IPS DF 6.9 (cell line): Measurements from ENCODE around the gene LBHD2.

Experiments
- DNase-seq: peaks from one replicate; pipeline ENCODE4 v3.0.0-alpha.2; 2013; ENCODE audit warnings: low read depth, low spot score
- H3K27ac ChIP-seq: one replicate; pipeline ENCODE4 v1.5.1; 2013; ENCODE audit warnings: low read length, control low read depth
- H3K27me3 ChIP-seq: 2 replicates; pipeline ENCODE4 v1.6.1; 2013; ENCODE audit warnings: mild to moderate bottlenecking, low read length; ENCODE audit not compliant: control insufficient read depth, insufficient read depth
- H3K36me3 ChIP-seq: 2 replicates; pipeline ENCODE4 v1.6.1; 2013; ENCODE audit warnings: low read length; ENCODE audit not compliant: control insufficient read depth, insufficient read depth
- H3K4me1 ChIP-seq: 2 replicates; pipeline ENCODE4 v1.6.1; 2013; ENCODE audit warnings: low read length; ENCODE audit not compliant: control insufficient read depth, insufficient read depth
- H3K4me3 ChIP-seq: 2 replicates; pipeline ENCODE4 v1.5.1; 2013; ENCODE audit warnings: mild to moderate bottlenecking, low read length
- H3K9me3 ChIP-seq: 2 replicates; pipeline ENCODE4 v1.6.1; 2013; ENCODE audit warnings: low read length, inconsistent platforms; ENCODE audit not compliant: control insufficient read depth, insufficient read depth
- WGBS: extraction: QIAGEN DNeasy Blood & Tissue Kit; methylation state at CpG from one replicate; pipeline ENCODE4 v1.1.7; 2013; ENCODE audit warnings: mixed read lengths, missing lambda C conversion rate; ENCODE audit not compliant: insufficient read length, insufficient coverage; 5-methylcytosine and 5-hydroxymethylcytosine counted together

LBHD2 gene

GRCh38 chr14:103104654-103105452, 20.8 kb downstream of the LBHD2 start:
- Histone ChIP-seq H3K9me3 (no peaks in the 10 kb centered on the region), H3K4me3 (no peak overlapping the region; the same call in 1 of the 2 replicates), H3K36me3 (no peaks in the 10 kb centered on the region), H3K27me3 (peaks cover 23% of the 10 kb centered on the region; the same call in 1 of the 2 replicates), H3K4me1 (peaks cover 15% of the 10 kb centered on the region), H3K27ac (no peak overlapping the region)
- WGBS = no CpG with 5 or more reads among the region's 59 CpGs
- no peak for DNase-seq

GRCh38 chr14:103105580-103106150, 21.7 kb downstream of the LBHD2 start:
- Histone ChIP-seq H3K4me3 (no peak overlapping the region), H3K27ac (no peak overlapping the region), H3K9me3 (no peaks in the 10 kb centered on the region), H3K4me1 (peaks cover 17% of the 10 kb centered on the region), H3K36me3 (no peaks in the 10 kb centered on the region), H3K27me3 (peaks cover 23% of the 10 kb centered on the region; the same call in 1 of the 2 replicates)
- no CpG with 5 or more reads among the region's 9 CpGs for WGBS
- no peak for DNase-seq

- DNase-seq = no peak
- H3K27ac ChIP-seq = no peak overlapping the region
- peaks cover 20% of the 10 kb centered on the region; the same call in 1 of the 2 replicates for H3K27me3 ChIP-seq
- no CpG with 5 or more reads among the region's 23 CpGs for WGBS
- peaks cover 26% of the 10 kb centered on the region for H3K4me1 ChIP-seq
- H3K9me3 ChIP-seq = no peaks in the 10 kb centered on the region
- H3K36me3 ChIP-seq = no peaks in the 10 kb centered on the region
- no peak overlapping the region for H3K4me3 ChIP-seq
These were observed 23.4 kb downstream of the LBHD2 start for GRCh38 chr14:103107455-103107854.

- no peak for DNase-seq
- Histone ChIP-seq H3K27ac (no peak overlapping the region), H3K36me3 (no peaks in the 10 kb centered on the region), H3K9me3 (no peaks in the 10 kb centered on the region), H3K4me3 (no peak overlapping the region), H3K27me3 (peaks cover 14% of the 10 kb centered on the region; the same call in 1 of the 2 replicates), H3K4me1 (peaks cover 26% of the 10 kb centered on the region)
- WGBS = no CpG with 5 or more reads among the region's 28 CpGs
These were observed 24.1 kb downstream of the LBHD2 start for GRCh38 chr14:103107941-103108748.

GRCh38 chr14:103108749-103109207, 24.8 kb downstream of the LBHD2 start:
- H3K36me3 ChIP-seq = no peaks in the 10 kb centered on the region
- no peak overlapping the region for H3K4me3 ChIP-seq
- peaks cover 23% of the 10 kb centered on the region for H3K4me1 ChIP-seq
- no peaks in the 10 kb centered on the region for H3K9me3 ChIP-seq
- no peak overlapping the region for H3K27ac ChIP-seq
- DNase-seq = no peak
- H3K27me3 ChIP-seq = peaks cover 9% of the 10 kb centered on the region; the same call in 1 of the 2 replicates
- WGBS = no CpG with 5 or more reads among the region's 9 CpGs

GRCh38 chr14:103109535-103110441, 25.8 kb downstream of the LBHD2 start:
- WGBS = no CpG with 5 or more reads among the region's 32 CpGs
- no peaks in the 10 kb centered on the region for H3K9me3 ChIP-seq
- no peaks in the 10 kb centered on the region for H3K36me3 ChIP-seq
- no peak overlapping the region; the same call in 1 of the 2 replicates for H3K4me3 ChIP-seq
- H3K27me3 ChIP-seq = peaks cover under 1% of the 10 kb centered on the region; the same call in 1 of the 2 replicates
- no peak for DNase-seq
- H3K27ac ChIP-seq = no peak overlapping the region
- peaks cover 21% of the 10 kb centered on the region for H3K4me1 ChIP-seq

- no peaks in the 10 kb centered on the region for H3K36me3 ChIP-seq
- H3K27ac ChIP-seq = no peak overlapping the region
- no peaks in the 10 kb centered on the region for H3K27me3 ChIP-seq
- DNase-seq = no peak
- H3K4me3 ChIP-seq = no peak overlapping the region
- WGBS = no CpG with 5 or more reads among the region's 14 CpGs
- H3K9me3 ChIP-seq = no peaks in the 10 kb centered on the region
- H3K4me1 ChIP-seq = peaks cover 18% of the 10 kb centered on the region
These were observed 26.7 kb downstream of the LBHD2 start for GRCh38 chr14:103110681-103111231.

- Histone ChIP-seq H3K9me3 (no peaks in the 10 kb centered on the region), H3K36me3 (no peaks in the 10 kb centered on the region), H3K4me1 (peaks cover 18% of the 10 kb centered on the region), H3K27me3 (no peaks in the 10 kb centered on the region), H3K27ac (no peak overlapping the region), H3K4me3 (no peak overlapping the region)
- no CpG with 5 or more reads among the region's 6 CpGs for WGBS
- DNase-seq = no peak
These were observed 27.3 kb downstream of the LBHD2 start for GRCh38 chr14:103111232-103111868.
